GM18873 (cell line): Measurements from ENCODE around the gene DOHH.
"Not testable (repeated sequence)": the region's sequence is repeated elsewhere in the genome, so short reads cannot be mapped to it uniquely, and the experiment has no call there.

ENCODE experiments used
- ATAC-seq: cut with Tn5 transposase; IDR thresholded peaks from one replicate; pipeline ENCODE4 v1.9.1; 2021; ENCODE audit warnings: mild to moderate bottlenecking, moderate library complexity, moderate number of reproducible peaks; ENCODE audit not compliant: unreplicated experiment, low FRiP score

The DOHH gene

DNA sequence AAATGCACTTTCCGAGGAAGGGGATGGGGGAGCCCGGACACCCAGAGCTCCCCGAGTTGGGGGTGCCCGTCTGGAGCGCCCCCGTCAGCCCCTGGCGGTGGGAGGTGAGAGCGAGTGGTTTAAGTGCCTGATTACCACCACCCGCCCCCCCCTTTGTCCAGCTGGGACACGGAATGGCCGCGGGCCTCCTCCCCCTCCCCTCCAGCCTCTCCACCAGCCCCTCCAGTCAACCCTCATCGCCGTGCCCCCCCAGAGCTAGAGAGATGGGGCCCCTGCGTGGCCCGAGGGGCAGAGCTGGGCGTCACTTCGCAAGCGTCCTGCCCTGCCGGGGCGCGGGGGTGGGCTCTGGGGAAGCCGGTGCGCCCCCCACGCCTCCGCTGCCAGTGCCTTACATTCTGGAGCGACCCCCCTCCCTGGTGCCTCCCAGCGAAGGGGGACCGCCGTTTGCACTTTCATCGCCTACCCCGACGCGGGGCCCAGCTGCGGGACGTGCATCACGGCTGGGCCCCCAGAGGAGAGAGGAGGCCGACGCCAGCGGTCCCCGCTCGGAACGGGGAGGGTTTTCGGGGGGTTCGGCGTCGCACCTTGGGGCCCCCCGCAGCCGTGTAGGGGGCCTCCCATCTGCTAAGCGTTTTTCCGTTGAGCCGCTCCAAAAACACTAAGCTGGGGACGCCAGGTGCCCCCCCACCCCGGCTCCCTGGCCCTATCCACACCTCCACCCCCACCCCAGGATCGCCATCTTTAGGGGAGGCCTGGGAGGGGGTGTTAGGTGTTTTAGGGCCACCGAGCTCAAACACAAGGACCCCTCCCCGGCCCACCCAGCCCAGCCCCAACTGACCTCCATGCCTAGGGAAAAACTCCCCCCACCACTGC lies 36.5 kb downstream of the DOHH start:
- ATAC-seq, result no peak

- no peak for ATAC-seq
Measured at GRCh38 chr19:3462991-3463713, 37.3 kb downstream of the DOHH start.

GRCh38 chr19:3459965-3460582 lies 40.4 kb downstream of the DOHH start:
- no peak for ATAC-seq

- ATAC-seq, result no peak
Measured at GRCh38 chr19:3459089-3459881, 41.2 kb downstream of the DOHH start.

DNA sequence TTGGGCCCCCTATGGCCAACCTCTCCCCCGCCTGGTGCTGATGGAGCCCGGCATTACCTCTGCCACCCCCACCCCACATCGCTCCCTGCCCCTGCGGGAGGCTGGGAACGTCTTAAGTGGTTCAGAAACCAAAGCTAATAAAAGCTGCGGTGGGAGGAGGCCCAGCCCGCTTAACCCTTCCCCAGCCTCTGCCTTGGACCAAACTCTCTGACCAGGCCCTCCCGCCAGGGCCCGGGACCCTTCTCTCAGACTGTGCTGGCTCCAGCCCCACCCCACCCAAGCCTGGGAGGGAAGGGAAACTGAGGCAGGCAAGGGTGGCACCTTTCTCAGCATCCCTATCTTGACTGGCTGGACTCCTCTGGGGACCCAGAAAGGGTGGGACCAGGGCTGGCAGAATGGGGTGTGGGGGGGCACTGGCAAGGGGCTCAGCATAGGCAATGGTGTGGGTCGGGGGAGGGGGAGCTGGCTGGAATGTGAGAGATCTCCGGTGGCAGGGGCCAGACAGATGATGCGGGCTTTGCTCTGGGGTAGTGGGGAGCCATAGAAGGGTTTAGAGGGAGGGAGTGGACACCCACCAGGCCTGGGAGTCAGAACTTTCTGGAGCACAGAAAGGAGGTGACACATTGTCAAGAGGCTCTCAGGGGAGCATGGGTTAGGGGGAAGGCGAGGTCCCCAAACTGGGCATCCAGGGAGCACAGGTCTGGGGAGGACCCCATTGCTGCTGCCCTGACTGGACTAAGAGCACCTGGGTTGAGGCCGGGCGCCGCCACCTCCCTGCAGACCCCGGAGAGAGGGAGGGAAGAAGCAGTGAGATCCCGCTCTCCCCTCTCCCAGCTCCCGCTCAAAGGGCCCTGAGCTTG lies 42.0 kb downstream of the DOHH start:
- no peak for ATAC-seq

- ATAC-seq, result no peak
Measured at GRCh38 chr19:3457528-3458228, 42.8 kb downstream of the DOHH start.

DNA sequence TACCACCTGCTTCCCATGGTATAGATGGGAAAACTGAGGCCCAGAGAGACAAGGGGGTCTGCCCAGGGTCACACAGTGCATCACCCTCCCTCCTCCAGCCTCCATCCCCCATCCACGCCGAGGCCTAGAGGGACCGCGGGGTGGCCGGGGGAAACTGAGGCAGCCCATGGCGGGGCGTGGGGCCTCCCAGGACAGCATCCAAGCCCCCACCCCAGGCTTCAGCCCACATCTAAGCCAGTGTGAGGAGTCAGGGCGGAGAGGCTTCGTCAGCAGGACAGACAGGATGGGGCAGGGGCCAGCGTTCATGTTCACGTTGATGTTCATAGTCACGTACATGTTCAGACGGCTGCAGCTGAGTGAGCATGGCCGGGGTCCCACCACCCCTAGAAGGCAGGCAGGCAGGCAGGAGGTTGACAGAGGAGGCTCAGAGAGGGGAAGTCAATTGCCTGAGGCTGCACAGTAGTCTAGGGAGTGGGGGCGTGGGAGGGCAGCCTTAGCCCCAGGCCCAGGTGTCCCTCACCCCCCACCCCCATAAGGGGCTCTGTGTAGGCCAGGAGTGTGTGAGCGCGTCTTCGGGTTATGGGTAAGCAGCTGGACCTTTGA lies 43.4 kb downstream of the DOHH start:
- ATAC-seq, result no peak

DNA sequence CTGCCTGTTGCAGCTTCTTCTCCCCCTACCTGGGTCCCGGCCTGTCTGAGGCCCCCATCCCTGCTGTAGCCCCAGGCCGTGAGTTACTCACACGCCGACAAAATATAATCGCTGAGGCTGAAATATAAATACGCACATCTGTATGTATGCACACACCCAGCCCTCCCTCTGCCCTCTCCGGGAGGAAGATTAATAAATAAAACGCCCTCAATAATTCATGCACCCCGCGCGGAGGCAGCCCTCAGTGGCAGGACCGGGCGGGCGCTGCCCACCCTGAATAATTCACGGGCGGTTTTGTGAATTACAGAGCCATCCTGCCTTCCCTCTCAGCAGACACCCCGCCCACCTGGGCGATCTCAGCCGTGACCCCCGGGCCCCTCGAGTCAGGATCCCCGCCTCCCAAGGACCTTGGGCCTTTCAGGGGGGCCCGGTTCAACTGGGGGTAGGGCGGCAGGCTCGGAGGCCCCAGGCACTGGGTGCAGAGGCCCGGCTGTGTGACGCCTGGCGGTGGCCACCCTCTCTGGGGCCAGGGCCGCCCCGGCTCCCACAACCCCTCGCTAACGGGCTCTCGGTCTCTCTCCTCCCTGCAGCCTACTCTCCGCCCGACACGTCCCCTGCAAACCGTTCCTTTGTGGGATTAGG lies 44.4 kb downstream of the DOHH start:
- no peak for ATAC-seq

GRCh38 chr19:3455393-3455955 lies 45.0 kb downstream of the DOHH start:
- no peak for ATAC-seq

GRCh38 chr19:3454656-3455392 lies 45.6 kb downstream of the DOHH start:
- ATAC-seq, result no peak

DNA sequence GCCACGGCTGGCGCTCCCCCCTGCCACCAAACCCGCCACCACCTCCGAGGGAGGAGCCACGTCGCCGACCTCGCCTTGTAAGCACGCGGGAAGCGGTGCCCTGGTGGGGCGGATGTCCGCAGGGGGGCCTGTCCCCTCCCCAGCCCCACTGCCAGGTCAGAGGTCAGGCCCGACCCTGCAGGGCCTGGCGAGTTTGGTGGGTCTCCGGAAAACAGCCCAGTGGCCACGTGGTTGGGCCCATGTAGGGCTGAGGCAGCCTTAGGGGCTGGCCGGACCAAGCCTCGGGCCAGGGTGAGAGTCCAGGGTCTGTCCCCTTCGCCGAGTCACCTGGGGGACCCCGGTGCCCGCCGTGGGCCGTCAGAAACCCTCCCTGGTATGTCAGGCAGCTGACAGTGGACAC lies 46.6 kb downstream of the DOHH start:
- ATAC-seq, result no peak

GRCh38 chr19:3452942-3453214 lies 47.6 kb downstream of the DOHH start:
- not testable (repeated sequence) for ATAC-seq

DNA sequence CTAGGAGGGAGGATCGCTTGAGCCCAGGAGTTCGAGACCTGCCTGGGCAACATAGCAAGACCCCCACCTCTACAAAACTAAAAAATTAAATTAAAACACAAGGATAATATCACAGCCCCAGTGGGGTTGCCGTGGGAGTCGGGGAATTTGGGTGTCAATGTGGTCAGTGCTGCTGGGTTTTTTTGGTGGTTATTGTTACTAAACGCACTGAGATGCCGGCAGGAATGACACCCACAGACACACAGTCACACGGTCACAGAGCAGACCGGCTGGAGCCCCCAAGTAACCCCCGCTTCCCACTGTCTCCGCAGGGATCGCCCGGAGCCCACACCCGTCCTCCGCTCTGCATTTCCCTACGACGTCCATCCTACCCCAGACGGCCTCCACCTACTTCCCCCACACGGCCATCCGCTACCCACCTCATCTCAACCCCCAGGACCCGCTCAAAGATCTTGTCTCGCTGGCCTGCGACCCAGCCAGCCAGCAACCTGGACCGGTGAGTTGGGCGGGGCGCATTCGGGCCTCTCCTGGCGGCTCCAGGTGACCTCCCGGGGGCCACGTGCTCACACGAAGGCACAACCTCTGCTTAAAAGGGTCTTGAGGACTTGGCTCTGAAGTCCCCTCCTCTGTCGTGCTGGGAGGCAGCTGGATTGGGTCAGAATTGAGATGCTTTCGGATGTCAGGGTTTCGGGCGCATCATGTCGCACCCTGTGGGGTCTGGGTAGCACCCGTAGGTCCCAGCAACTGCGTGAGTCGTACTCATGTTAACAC lies 48.1 kb downstream of the DOHH start:
- no peak for ATAC-seq

DNA sequence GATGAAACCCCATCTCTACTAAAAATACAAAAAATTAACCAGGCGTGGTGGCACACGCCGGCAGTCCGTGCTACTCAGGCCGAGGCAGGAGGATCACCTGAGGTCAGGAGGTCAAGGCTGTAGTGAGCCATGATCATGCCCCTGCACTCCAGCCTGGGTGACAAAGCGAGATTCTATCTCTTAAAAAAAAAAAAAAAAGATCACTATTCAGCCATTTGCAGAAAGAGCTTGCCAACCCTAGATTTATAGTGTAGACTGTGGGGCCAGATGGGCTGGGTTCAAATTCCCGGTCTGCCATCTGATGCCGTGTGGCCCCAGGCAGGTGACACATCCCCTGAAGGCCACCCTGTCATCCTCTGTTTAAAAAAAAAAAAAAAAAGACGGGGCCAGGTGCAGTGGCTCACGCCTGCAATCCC lies 49.0 kb downstream of the DOHH start:
- no peak for ATAC-seq

GRCh38 chr19:3450796-3451411 lies 49.6 kb downstream of the DOHH start:
- no peak for ATAC-seq

- no peak for ATAC-seq
Measured at GRCh38 chr19:3448616-3449334, 51.7 kb downstream of the DOHH start.
